WTC11 (cell line): Measurements from ENCODE around the gene ZDHHC9. TPM values are rescaled to one million over a fixed set of nuclear protein-coding genes. Genes with fewer than 3 reads are reported as not detected.

Source experiments
- ATAC-seq: fragments of 200-7000 bp; cut with Tn5 transposase; 2 replicates; pipeline ENCODE4 v1.10.0; 2021; ENCODE audit warnings: mild to moderate bottlenecking, moderate library complexity
- CTCF ChIA-PET: fragments of 300-600 bp; sonication (Branson Sonifier 250); formaldehyde crosslinking; loops from one replicate; lab custom pipeline; 2021; ENCODE audit warnings: antibody characterized with exemption; lab: Charles Lee
- POLR2A ChIA-PET: fragments of 350-600 bp; sonication (Branson Sonifier 250); formaldehyde crosslinking; loops from one replicate; lab custom pipeline; 2021; ENCODE audit warnings: antibody characterized with exemption; lab: Charles Lee
- DNase-seq: peaks from one replicate; pipeline ENCODE4 v3.0.0; 2021; ENCODE audit warnings: low spot score
- H3K27ac Mint-ChIP-seq: 2 replicates; pipeline ENCODE4 v1.8.0; 2021; ENCODE audit warnings: mixed read lengths
- H3K27me3 Mint-ChIP-seq: 2 replicates; pipeline ENCODE4 v1.8.0; 2021; ENCODE audit warnings: low read depth, mild to moderate bottlenecking, moderate library complexity, mixed read lengths
- H3K36me3 Mint-ChIP-seq: 2 replicates; pipeline ENCODE4 v1.8.0; 2021; ENCODE audit warnings: mixed read lengths
- H3K4me1 Mint-ChIP-seq: 2 replicates; pipeline ENCODE4 v1.8.0; 2022; ENCODE audit warnings: mixed read lengths
- H3K4me3 Mint-ChIP-seq: 2 replicates; pipeline ENCODE4 v1.8.0; 2021; ENCODE audit warnings: mild to moderate bottlenecking, moderate library complexity, mixed read lengths
- H3K9me3 Mint-ChIP-seq: 2 replicates; pipeline ENCODE4 v1.8.0; 2021; ENCODE audit warnings: mixed read lengths
- AFF4 ChIP-seq: sonication (generic); formaldehyde crosslinking; IDR thresholded peaks from 2 replicates; pipeline ENCODE4 v1.8.1; 2023; ENCODE audit warnings: mild to moderate bottlenecking, missing genetic modification reagents, borderline replicate concordance
- CREM ChIP-seq: sonication (generic); formaldehyde crosslinking; IDR thresholded peaks from 2 replicates; pipeline ENCODE4 v1.8.1; 2022; ENCODE audit warnings: mild to moderate bottlenecking, missing genetic modification reagents, moderate library complexity
- E2F1 ChIP-seq: sonication (generic); formaldehyde crosslinking; IDR thresholded peaks from 2 replicates; pipeline ENCODE4 v1.8.0; 2022; ENCODE audit warnings: mild to moderate bottlenecking, missing genetic modification reagents
- E2F4 ChIP-seq: sonication (generic); formaldehyde crosslinking; IDR thresholded peaks from 2 replicates; pipeline ENCODE4 v1.8.1; 2022; ENCODE audit warnings: low read depth, mild to moderate bottlenecking, moderate library complexity, missing genetic modification reagents, borderline replicate concordance
- ETV6 ChIP-seq: sonication (generic); formaldehyde crosslinking; IDR thresholded peaks from 2 replicates; pipeline ENCODE4 v1.8.1; 2022; ENCODE audit warnings: mild to moderate bottlenecking, missing genetic modification reagents
- FOXJ3 ChIP-seq: sonication (generic); formaldehyde crosslinking; IDR thresholded peaks from 2 replicates; pipeline ENCODE4 v1.9.0; 2021; ENCODE audit warnings: missing genetic modification reagents, mild to moderate bottlenecking, borderline replicate concordance
- NR2C2 ChIP-seq: sonication (generic); formaldehyde crosslinking; IDR thresholded peaks from 2 replicates; pipeline ENCODE4 v1.8.0; 2022; ENCODE audit warnings: mild to moderate bottlenecking, missing genetic modification reagents
- OVOL2 ChIP-seq: fragments of 250-450 bp; sonication (Bioruptor Pico); IDR thresholded peaks from 2 replicates; pipeline ENCODE4 v1.9.0; 2021; ENCODE audit warnings: mild to moderate bottlenecking, borderline replicate concordance
- SMAD3 ChIP-seq: sonication (generic); formaldehyde crosslinking; IDR thresholded peaks from 2 replicates; pipeline ENCODE4 v1.8.0; 2022; ENCODE audit warnings: missing genetic modification reagents, mild to moderate bottlenecking, borderline replicate concordance
- SOX15 ChIP-seq: fragments of 250-450 bp; sonication (Bioruptor Pico); IDR thresholded peaks from 2 replicates; pipeline ENCODE4 v1.9.0; 2021; ENCODE audit warnings: mild to moderate bottlenecking
- TEAD4 ChIP-seq: sonication (generic); formaldehyde crosslinking; IDR thresholded peaks from 2 replicates; pipeline ENCODE4 v1.8.0; 2022; ENCODE audit warnings: mild to moderate bottlenecking, missing genetic modification reagents
- ZBTB21 ChIP-seq: sonication (generic); formaldehyde crosslinking; IDR thresholded peaks from 2 replicates; pipeline ENCODE4 v1.8.1; 2023; ENCODE audit warnings: mild to moderate bottlenecking, missing genetic modification reagents, borderline replicate concordance
- ZNF263 ChIP-seq: sonication (generic); formaldehyde crosslinking; IDR thresholded peaks from 2 replicates; pipeline ENCODE4 v1.8.1; 2022; ENCODE audit warnings: low read depth, mild to moderate bottlenecking, moderate library complexity, missing genetic modification reagents
- ZNF671 ChIP-seq: fragments of 250-450 bp; sonication (Bioruptor Pico); IDR thresholded peaks from 2 replicates; pipeline ENCODE4 v1.8.0; 2021; ENCODE audit warnings: mild to moderate bottlenecking
- total RNA-seq: library from RNA; stranded (reverse); gene quantifications from 3 replicates; pipeline ENCODE4 v1.2.3, GENCODE V29; 2021
- TF ChIP-seq, protein P1 (sequence below): fragments of 250-450 bp; sonication (Bioruptor Pico); IDR thresholded peaks from 2 replicates; pipeline ENCODE4 v1.8.0; 2021; ENCODE audit warnings: mild to moderate bottlenecking
- TF ChIP-seq, protein P2 (sequence below): sonication (generic); formaldehyde crosslinking; IDR thresholded peaks from 2 replicates; pipeline ENCODE4 v1.8.0; 2023; ENCODE audit warnings: mild to moderate bottlenecking, missing genetic modification reagents

ZDHHC9 gene
- total RNA-seq, 1 experiment from 2014 or later, result 25.0 TPM

DNA sequence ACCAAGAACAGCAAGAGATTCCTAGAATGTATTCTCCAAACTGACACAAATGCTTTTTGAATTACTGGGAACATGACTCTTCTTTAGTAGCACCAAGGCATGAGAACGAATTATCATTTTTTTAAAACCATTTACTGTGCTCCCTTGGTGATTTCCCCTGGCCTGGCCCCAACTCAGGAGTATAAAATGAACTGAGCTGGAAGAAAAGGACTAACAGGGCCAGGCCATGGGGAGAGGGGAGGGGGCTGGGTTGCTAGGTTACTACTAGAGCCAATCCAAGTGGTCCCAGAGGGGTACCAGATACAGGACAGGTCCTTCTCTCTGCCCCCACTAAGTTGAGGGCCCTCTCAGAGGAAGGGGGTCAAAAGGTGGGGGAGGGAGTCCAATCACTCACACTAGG is 40.8 kb downstream of the ZDHHC9 start:
- CTCF ChIA-PET, result interaction anchor here (1.1 kb wide), 1 partner anchor 47 kb away, joined by 4 read pairs; no protein-coding TSS in a partner anchor
- POLR2A ChIA-PET, result no interaction called here
- Mint-ChIP-seq H3K4me1 (no peaks in the 10 kb centered on the region), H3K4me3 (no peak overlapping the region), H3K27ac (no peak overlapping the region), H3K27me3 (no peaks in the 10 kb centered on the region), H3K9me3 (no peaks in the 10 kb centered on the region), H3K36me3 (peaks cover 4% of the 10 kb centered on the region)
- DNase-seq (no peak), ATAC-seq (no peak)
- TF ChIP-seq ZNF671 (no peak), ETV6 (CRISPR knock-in tag) (no peak), E2F1 (CRISPR knock-in tag) (no peak), CREM (CRISPR knock-in tag) (no peak), SMAD3 (no peak), OVOL2 (no peak), ZBTB21 (CRISPR knock-in tag) (no peak)
- TF ChIP-seq, protein P1, sequence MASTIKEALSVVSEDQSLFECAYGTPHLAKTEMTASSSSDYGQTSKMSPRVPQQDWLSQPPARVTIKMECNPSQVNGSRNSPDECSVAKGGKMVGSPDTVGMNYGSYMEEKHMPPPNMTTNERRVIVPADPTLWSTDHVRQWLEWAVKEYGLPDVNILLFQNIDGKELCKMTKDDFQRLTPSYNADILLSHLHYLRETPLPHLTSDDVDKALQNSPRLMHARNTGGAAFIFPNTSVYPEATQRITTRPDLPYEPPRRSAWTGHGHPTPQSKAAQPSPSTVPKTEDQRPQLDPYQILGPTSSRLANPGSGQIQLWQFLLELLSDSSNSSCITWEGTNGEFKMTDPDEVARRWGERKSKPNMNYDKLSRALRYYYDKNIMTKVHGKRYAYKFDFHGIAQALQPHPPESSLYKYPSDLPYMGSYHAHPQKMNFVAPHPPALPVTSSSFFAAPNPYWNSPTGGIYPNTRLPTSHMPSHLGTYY, result no peak

GRCh38 chrX:129800186-129800585 is 43.5 kb downstream of the ZDHHC9 start:
- ChIA-PET POLR2A (no interaction called here), CTCF (interaction anchor here (1.2 kb wide), 1 partner anchor 28 kb away, joined by 4 read pairs; no protein-coding TSS in a partner anchor)
- DNase-seq (no peak), ATAC-seq (no peak)
- H3K36me3 Mint-ChIP-seq, result no peaks in the 10 kb centered on the region; the same call in none of the 2 replicates
- no peaks in the 10 kb centered on the region for H3K4me1 Mint-ChIP-seq
- H3K4me3 Mint-ChIP-seq, result no peak overlapping the region
- TF ChIP-seq, protein P2, sequence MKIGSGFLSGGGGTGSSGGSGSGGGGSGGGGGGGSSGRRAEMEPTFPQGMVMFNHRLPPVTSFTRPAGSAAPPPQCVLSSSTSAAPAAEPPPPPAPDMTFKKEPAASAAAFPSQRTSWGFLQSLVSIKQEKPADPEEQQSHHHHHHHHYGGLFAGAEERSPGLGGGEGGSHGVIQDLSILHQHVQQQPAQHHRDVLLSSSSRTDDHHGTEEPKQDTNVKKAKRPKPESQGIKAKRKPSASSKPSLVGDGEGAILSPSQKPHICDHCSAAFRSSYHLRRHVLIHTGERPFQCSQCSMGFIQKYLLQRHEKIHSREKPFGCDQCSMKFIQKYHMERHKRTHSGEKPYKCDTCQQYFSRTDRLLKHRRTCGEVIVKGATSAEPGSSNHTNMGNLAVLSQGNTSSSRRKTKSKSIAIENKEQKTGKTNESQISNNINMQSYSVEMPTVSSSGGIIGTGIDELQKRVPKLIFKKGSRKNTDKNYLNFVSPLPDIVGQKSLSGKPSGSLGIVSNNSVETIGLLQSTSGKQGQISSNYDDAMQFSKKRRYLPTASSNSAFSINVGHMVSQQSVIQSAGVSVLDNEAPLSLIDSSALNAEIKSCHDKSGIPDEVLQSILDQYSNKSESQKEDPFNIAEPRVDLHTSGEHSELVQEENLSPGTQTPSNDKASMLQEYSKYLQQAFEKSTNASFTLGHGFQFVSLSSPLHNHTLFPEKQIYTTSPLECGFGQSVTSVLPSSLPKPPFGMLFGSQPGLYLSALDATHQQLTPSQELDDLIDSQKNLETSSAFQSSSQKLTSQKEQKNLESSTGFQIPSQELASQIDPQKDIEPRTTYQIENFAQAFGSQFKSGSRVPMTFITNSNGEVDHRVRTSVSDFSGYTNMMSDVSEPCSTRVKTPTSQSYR (CRISPR knock-in tag), result no peak
- TF ChIP-seq AFF4 (no peak), SOX15 (CRISPR knock-in tag) (no peak), TEAD4 (CRISPR knock-in tag) (no peak), NR2C2 (CRISPR knock-in tag) (no peak), E2F4 (CRISPR knock-in tag) (no peak), FOXJ3 (CRISPR knock-in tag) (no peak), ZNF263 (CRISPR knock-in tag) (no peak), ZBTB21 (CRISPR knock-in tag) (no peak)
- no peak overlapping the region for H3K27ac Mint-ChIP-seq
- H3K27me3 Mint-ChIP-seq, result no peaks in the 10 kb centered on the region
- no peaks in the 10 kb centered on the region for H3K9me3 Mint-ChIP-seq
